Naive thymus-derived CD4-positive, alpha-beta T cell (primary cell): ENCODE results near the gene LRG1. TPM values are rescaled to one million over a fixed set of nuclear protein-coding genes. Genes with fewer than 3 reads are reported as not detected.

Experiments used
- ATAC-seq: fragments of 150-1000 bp; cut with Tn5 transposase; 2 replicates; pipeline ENCODE4 v1.10.0; 2021; ENCODE audit warnings: mild to moderate bottlenecking, moderate library complexity
- CTCF ChIA-PET: fragments of 350-600 bp; sonication (Branson Sonifier 250); formaldehyde crosslinking; loops from one replicate; lab custom pipeline; 2021; ENCODE audit warnings: antibody characterized with exemption; lab: Charles Lee
- POLR2A ChIA-PET: fragments of 350-600 bp; sonication (Branson Sonifier 250); formaldehyde crosslinking; loops from one replicate; lab custom pipeline; 2021; ENCODE audit warnings: antibody characterized with exemption, inconsistent platforms; lab: Charles Lee
- DNase-seq, 9 donors: peaks; one replicate each; pipeline versions ENCODE4 v3.0.0 to v3.0.0-alpha.2; 2020 to 2022; ENCODE audit warnings: mixed read lengths in 1 of 9
- H3K27ac ChIP-seq: one replicate; pipeline ENCODE4 v1.7.0; 2013; ENCODE audit warnings: mild to moderate bottlenecking, low read depth, low read length, moderate library complexity
- H3K27me3 ChIP-seq, 2 donors: one replicate each; pipeline ENCODE4 v1.7.0; 2013; ENCODE audit warnings: low read length in 2 of 2, mild to moderate bottlenecking in 2 of 2, moderate library complexity in 2 of 2; ENCODE audit not compliant: control insufficient read depth in 2 of 2, insufficient read depth in 2 of 2
- H3K36me3 ChIP-seq, 3 experiments: 1 replicate in 2 of 3; 2 replicates in 1 of 3; pipeline ENCODE4 v1.7.0; 2013; ENCODE audit warnings: low read length in 3 of 3, mild to moderate bottlenecking in 3 of 3, moderate library complexity in 1 of 3; ENCODE audit not compliant: insufficient read depth in 3 of 3, control insufficient read depth in 2 of 3
- H3K4me1 ChIP-seq, 2 donors: one replicate each; pipeline ENCODE4 v1.7.0; 2013; ENCODE audit warnings: low read length in 2 of 2, mild to moderate bottlenecking in 2 of 2, moderate library complexity in 1 of 2; ENCODE audit not compliant: control insufficient read depth in 2 of 2, insufficient read depth in 2 of 2
- H3K4me3 ChIP-seq: 2 replicates; pipeline ENCODE4 v1.7.0; 2013; ENCODE audit warnings: mild to moderate bottlenecking, low read length
- H3K9me3 ChIP-seq, 3 experiments: 1 replicate in 2 of 3; 2 replicates in 1 of 3; pipeline ENCODE4 v1.7.0; 2013; ENCODE audit warnings: low read length in 3 of 3; ENCODE audit not compliant: control insufficient read depth in 2 of 3
- H3K27ac Mint-ChIP-seq, 9 donors: one replicate each; pipeline ENCODE4 v1.8.0; 2020 to 2022; ENCODE audit warnings: mixed read lengths in 9 of 9, mild to moderate bottlenecking in 8 of 9, moderate library complexity in 5 of 9, inconsistent platforms in 2 of 9
- H3K27me3 Mint-ChIP-seq, 5 donors: one replicate each; pipeline ENCODE4 v1.8.0; 2021 to 2022; ENCODE audit warnings: mixed read lengths in 5 of 5, mild to moderate bottlenecking in 1 of 5
- H3K36me3 Mint-ChIP-seq, 5 donors: one replicate each; pipeline ENCODE4 v1.8.0; 2020 to 2022; ENCODE audit warnings: mixed read lengths in 5 of 5, mild to moderate bottlenecking in 3 of 5, inconsistent platforms in 1 of 5
- H3K4me1 Mint-ChIP-seq, 7 donors: one replicate each; pipeline ENCODE4 v1.8.0; 2020 to 2022; ENCODE audit warnings: mixed read lengths in 7 of 7, mild to moderate bottlenecking in 3 of 7, inconsistent platforms in 1 of 7
- H3K4me3 Mint-ChIP-seq, 10 donors: one replicate each; pipeline ENCODE4 v1.8.0; 2020 to 2022; ENCODE audit warnings: mild to moderate bottlenecking in 10 of 10, mixed read lengths in 10 of 10, moderate library complexity in 6 of 10, inconsistent platforms in 2 of 10
- H3K9me3 Mint-ChIP-seq, 11 donors: one replicate each; pipeline ENCODE4 v1.8.0; 2020 to 2022; ENCODE audit warnings: mixed read lengths in 11 of 11, mild to moderate bottlenecking in 4 of 11, inconsistent platforms in 1 of 11, moderate library complexity in 1 of 11
- intact Hi-C, 2 donors: fragments of 100-400 bp; cut with micrococcal nuclease; formaldehyde crosslinking; loops; one replicate each; pipeline ENCODE4 v1.15.1; 2023
- polyA plus RNA-seq, 2 donors: library from polyadenylated mRNA; unstranded; fragments of 300-500 nt; fragmentation: Illumina TruSeq; gene quantifications; one replicate each; pipeline ENCODE4 v1.2.3, GENCODE V29; 2021
- total RNA-seq, 6 experiments: library from RNA in 5 of 6; stranded (reverse) in 5 of 6; gene quantifications; 1 replicate in 5 of 6; 2 replicates in 1 of 6; pipeline ENCODE4 v1.2.3 and lab custom pipeline; 2021 to 2026

Gene LRG1
- total and polyA plus RNA-seq, 7 experiments from 2014 or later: 0.06 to 1.6 (median 0.50) TPM; not detected in 3

GRCh38 chr19:4516939-4517300 lies 22.9 kb downstream of the LRG1 start:
- ChIA-PET CTCF (interaction anchor here (1.2 kb wide), 1 partner anchor 8 kb away, joined by 5 read pairs; no protein-coding TSS in a partner anchor), POLR2A (no interaction called here)
- no peak overlapping the region for H3K4me3 ChIP-seq
- H3K4me1 ChIP-seq: no peaks in the 10 kb centered on the region
- DNase-seq (no peak), ATAC-seq (no peak)
- Mint-ChIP-seq H3K4me1 (peaks cover 0 to 2% (median 0%) of the 10 kb centered on the region in 7 donors), H3K4me3 (no peak overlapping the region), H3K27me3 (peaks cover 0 to 5% (median 0%) of the 10 kb centered on the region in 5 donors), H3K27ac (no peak overlapping the region), H3K36me3 (no peaks in the 10 kb centered on the region), H3K9me3 (no peaks in the 10 kb centered on the region)
- no peaks in the 10 kb centered on the region for H3K9me3 ChIP-seq
- H3K27me3 ChIP-seq: no peaks in the 10 kb centered on the region
- H3K27ac ChIP-seq: no peak overlapping the region
- no peaks in the 10 kb centered on the region for H3K36me3 ChIP-seq
- intact Hi-C loops: no loop called here

GRCh38 chr19:4516199-4516938 lies 23.5 kb downstream of the LRG1 start:
- H3K4me1 Mint-ChIP-seq: peaks cover 0 to 2% (median 0%) of the 10 kb centered on the region in 7 donors
- H3K27me3 Mint-ChIP-seq: peaks cover 0 to 5% (median 0%) of the 10 kb centered on the region in 5 donors
- intact Hi-C loops: no loop called here
- H3K27ac ChIP-seq: no peak overlapping the region
- ATAC-seq (no peak), DNase-seq (no peak)
- no peak overlapping the region for H3K4me3 ChIP-seq
- H3K36me3 Mint-ChIP-seq: no peaks in the 10 kb centered on the region
- H3K27me3 ChIP-seq: no peaks in the 10 kb centered on the region
- no peaks in the 10 kb centered on the region for H3K4me1 ChIP-seq
- H3K9me3 Mint-ChIP-seq: no peaks in the 10 kb centered on the region
- CTCF ChIA-PET: interaction anchor here (1.2 kb wide), 1 partner anchor 9 kb away, joined by 5 read pairs; no protein-coding TSS in a partner anchor
- POLR2A ChIA-PET: no interaction called here
- H3K4me3 Mint-ChIP-seq: no peak overlapping the region
- H3K36me3 ChIP-seq: no peaks in the 10 kb centered on the region
- no peaks in the 10 kb centered on the region for H3K9me3 ChIP-seq
- no peak overlapping the region for H3K27ac Mint-ChIP-seq

- intact Hi-C loops: no loop called here
- no peaks in the 10 kb centered on the region for H3K9me3 ChIP-seq
- Mint-ChIP-seq H3K27me3 (peaks cover 0 to 5% (median 0%) of the 10 kb centered on the region in 5 donors), H3K4me3 (no peak overlapping the region), H3K36me3 (no peaks in the 10 kb centered on the region), H3K9me3 (no peaks in the 10 kb centered on the region), H3K27ac (no peak overlapping the region), H3K4me1 (peaks cover 0 to 2% (median 0%) of the 10 kb centered on the region in 7 donors)
- ATAC-seq (no peak), DNase-seq (no peak)
- H3K27me3 ChIP-seq: no peaks in the 10 kb centered on the region
- no peaks in the 10 kb centered on the region for H3K4me1 ChIP-seq
- CTCF ChIA-PET: no interaction called here
- H3K36me3 ChIP-seq: no peaks in the 10 kb centered on the region
- no peak overlapping the region for H3K4me3 ChIP-seq
- H3K27ac ChIP-seq: no peak overlapping the region
- POLR2A ChIA-PET: no interaction called here
These were observed 24.1 kb downstream of the LRG1 start for GRCh38 chr19:4515732-4516131.

DNA sequence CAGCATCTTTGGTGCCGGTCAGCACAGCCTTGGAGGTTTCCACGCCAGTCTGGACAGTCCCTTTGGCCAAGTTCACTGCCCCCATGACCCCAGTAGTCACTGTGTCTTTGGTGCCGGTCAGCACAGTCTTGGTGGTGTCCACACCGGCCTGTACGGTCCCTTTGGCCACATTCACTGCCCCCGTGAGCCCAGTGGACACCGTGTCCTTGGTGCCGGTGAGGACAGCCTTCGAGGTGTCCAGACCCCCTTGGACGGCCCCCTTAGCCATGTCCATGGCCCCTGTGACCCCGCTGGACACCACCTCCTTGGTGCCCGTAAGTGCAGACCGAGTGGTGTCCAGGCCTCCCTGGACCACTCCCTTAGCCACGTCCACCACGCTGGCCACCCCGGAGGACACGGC lies 26.6 kb downstream of the LRG1 start:
- no peaks in the 10 kb centered on the region for H3K4me1 Mint-ChIP-seq
- no peaks in the 10 kb centered on the region for H3K9me3 ChIP-seq
- CTCF ChIA-PET: no interaction called here

GRCh38 chr19:4512070-4512469 lies 27.8 kb downstream of the LRG1 start:
- Histone ChIP-seq H3K27ac (no peak overlapping the region), H3K9me3 (no peaks in the 10 kb centered on the region), H3K27me3 (no peaks in the 10 kb centered on the region), H3K4me3 (no peak overlapping the region), H3K4me1 (no peaks in the 10 kb centered on the region), H3K36me3 (no peaks in the 10 kb centered on the region)
- no peaks in the 10 kb centered on the region for H3K4me1 Mint-ChIP-seq
- intact Hi-C loops: no loop called here
- no peaks in the 10 kb centered on the region for H3K9me3 Mint-ChIP-seq
- ChIA-PET POLR2A (no interaction called here), CTCF (no interaction called here)
- H3K36me3 Mint-ChIP-seq: no peaks in the 10 kb centered on the region
- H3K27me3 Mint-ChIP-seq: no peaks in the 10 kb centered on the region
- ATAC-seq (no peak), DNase-seq (no peak)
- no peak overlapping the region for H3K27ac Mint-ChIP-seq
- H3K4me3 Mint-ChIP-seq: no peak overlapping the region

More for the DNA sequence above, 26.6 kb downstream of the LRG1 start:
- ATAC-seq (no peak), DNase-seq (no peak)
- Histone ChIP-seq H3K4me3 (no peak overlapping the region), H3K27me3 (no peaks in the 10 kb centered on the region), H3K27ac (no peak overlapping the region), H3K4me1 (no peaks in the 10 kb centered on the region), H3K36me3 (no peaks in the 10 kb centered on the region)
- Mint-ChIP-seq H3K36me3 (no peaks in the 10 kb centered on the region), H3K4me3 (no peak overlapping the region), H3K27ac (no peak overlapping the region), H3K9me3 (no peaks in the 10 kb centered on the region), H3K27me3 (no peaks in the 10 kb centered on the region)
- intact Hi-C loops: no loop called here
- POLR2A ChIA-PET: no interaction called here

DNA sequence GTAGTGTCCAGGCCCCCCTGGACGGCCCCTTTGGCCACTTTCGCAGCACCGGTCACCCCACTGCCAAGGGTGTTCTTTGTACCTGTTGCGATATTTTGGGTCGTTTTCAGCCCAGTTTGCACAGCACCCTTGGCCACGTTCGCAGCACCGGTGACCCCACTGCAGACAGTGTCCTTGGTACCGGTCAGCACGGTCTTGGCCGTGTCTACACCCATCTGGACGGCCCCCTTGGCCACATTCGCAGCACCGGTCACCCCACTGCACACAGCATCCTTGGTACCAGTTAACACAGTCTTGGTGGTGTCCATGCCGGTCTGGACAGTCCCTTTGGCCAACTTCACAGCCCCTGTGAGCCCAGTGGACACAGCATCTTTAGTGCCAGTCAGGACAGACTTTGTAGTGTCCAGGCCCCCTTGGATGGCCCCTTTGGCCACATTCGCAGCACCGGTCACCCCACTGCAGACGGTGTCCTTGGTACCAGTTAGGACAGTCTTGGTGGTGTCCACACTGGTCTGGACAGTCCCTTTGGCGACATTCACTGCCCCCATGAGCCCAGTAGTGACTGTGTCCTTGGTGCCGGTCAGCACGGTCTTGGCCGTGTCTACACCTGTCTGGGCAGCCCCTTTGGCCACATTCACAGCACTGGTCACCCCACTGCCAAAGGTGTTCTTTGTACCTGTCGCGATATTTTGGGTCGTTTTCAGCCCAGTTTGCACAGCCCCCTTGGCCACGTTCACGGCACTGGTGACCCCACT lies 28.4 kb downstream of the LRG1 start:
- H3K9me3 Mint-ChIP-seq: no peaks in the 10 kb centered on the region
- ATAC-seq (no peak), DNase-seq (no peak)
- POLR2A ChIA-PET: no interaction called here
- H3K27me3 Mint-ChIP-seq: no peaks in the 10 kb centered on the region
- peaks cover 0 to 3% (median 0%) of the 10 kb centered on the region in 5 donors for H3K36me3 Mint-ChIP-seq
- Histone ChIP-seq H3K27me3 (no peaks in the 10 kb centered on the region), H3K4me1 (no peaks in the 10 kb centered on the region), H3K36me3 (no peaks in the 10 kb centered on the region), H3K4me3 (no peak overlapping the region), H3K27ac (no peak overlapping the region), H3K9me3 (no peaks in the 10 kb centered on the region)
- no peak overlapping the region for H3K4me3 Mint-ChIP-seq
- CTCF ChIA-PET: no interaction called here
- H3K4me1 Mint-ChIP-seq: peaks cover 0 to 4% (median 0%) of the 10 kb centered on the region in 7 donors
- intact Hi-C loops: no loop called here
- no peak overlapping the region for H3K27ac Mint-ChIP-seq
